PC-9 (cell line): ENCODE results near the gene ZIC4. TPM values are rescaled to one million over a fixed set of nuclear protein-coding genes. Genes with fewer than 3 reads are reported as not detected.

ENCODE experiments used
- BruUV-seq: library from RNA; stranded (reverse); fragments of 400-500 nt; replicated peaks from 2 replicates; lab custom pipeline; 2021; lab: Mats Ljungman, UMichigan
- CTCF ChIA-PET: fragments of 300-600 bp; sonication (Branson Sonifier 250); formaldehyde crosslinking; loops from one replicate; lab custom pipeline; 2022; ENCODE audit warnings: antibody characterized with exemption; lab: Charles Lee
- POLR2A ChIA-PET: fragments of 300-600 bp; sonication (Branson Sonifier 250); formaldehyde crosslinking; loops from one replicate; lab custom pipeline; 2022; ENCODE audit warnings: antibody characterized with exemption; ENCODE audit not compliant: unreplicated experiment; lab: Charles Lee
- DNase-seq, 2 experiments: peaks; one replicate each; pipeline versions ENCODE4 v3.0.0 to v3.0.0-alpha.2; 2015 to 2022; ENCODE audit warnings: mixed read lengths in 1 of 2
- H2AFZ ChIP-seq: fragments of 200-600 bp; sonication (generic); 2 replicates; pipeline ENCODE4 v1.8.1; 2017; ENCODE audit warnings: antibody characterized with exemption
- H3F3A ChIP-seq: fragments of 200-600 bp; sonication (generic); 2 replicates; pipeline ENCODE4 v1.8.1; 2017; ENCODE audit warnings: antibody characterized with exemption, mild to moderate bottlenecking, low read depth; ENCODE audit not compliant: insufficient read depth
- H3K27ac ChIP-seq: fragments of 200-600 bp; sonication (generic); 2 replicates; pipeline ENCODE4 v1.6.1; 2016; ENCODE audit warnings: mixed run types
- H3K27me3 ChIP-seq: fragments of 200-600 bp; sonication (generic); 2 replicates; pipeline ENCODE4 v1.6.1; 2016; ENCODE audit warnings: low read depth, mixed run types; ENCODE audit not compliant: insufficient read depth
- H3K36me3 ChIP-seq: fragments of 200-600 bp; sonication (generic); 2 replicates; pipeline ENCODE4 v1.6.1; 2016; ENCODE audit warnings: low read depth, mixed run types
- H3K4me1 ChIP-seq: fragments of 200-600 bp; sonication (generic); replicated peaks from 2 replicates; pipeline ENCODE4 v1.6.1; 2016; ENCODE audit warnings: mixed run types; ENCODE audit not compliant: insufficient read depth
- H3K4me2 ChIP-seq: fragments of 200-600 bp; sonication (generic); 2 replicates; pipeline ENCODE4 v1.6.1; 2017; ENCODE audit warnings: mixed run types
- H3K4me3 ChIP-seq: fragments of 200-600 bp; sonication (generic); 2 replicates; pipeline ENCODE4 v1.6.1; 2016; ENCODE audit warnings: mixed run types
- H3K79me2 ChIP-seq: fragments of 200-600 bp; sonication (generic); 2 replicates; pipeline ENCODE4 v1.6.1; 2017; ENCODE audit warnings: low read depth, mixed run types
- H3K9me2 ChIP-seq: fragments of 200-600 bp; sonication (generic); 2 replicates; pipeline ENCODE4 v1.8.1; 2017; ENCODE audit warnings: mild to moderate bottlenecking; ENCODE audit not compliant: insufficient read depth
- H3K9me3 ChIP-seq: fragments of 200-600 bp; sonication (generic); 2 replicates; pipeline ENCODE4 v1.8.1; 2016; ENCODE audit warnings: low read depth; ENCODE audit not compliant: insufficient read depth
- H4K20me1 ChIP-seq: fragments of 200-600 bp; sonication (generic); 2 replicates; pipeline ENCODE4 v1.8.1; 2017; ENCODE audit not compliant: insufficient read depth
- EZH2 ChIP-seq: fragments of 200-600 bp; sonication (generic); IDR thresholded peaks from 2 replicates; pipeline ENCODE4 v1.8.0; 2017; ENCODE audit warnings: antibody characterized with exemption, low read depth
- intact Hi-C: fragments of 100-400 bp; cut with micrococcal nuclease; formaldehyde crosslinking; loops from one replicate; pipeline ENCODE4 v1.10.0; 2022; ENCODE audit not compliant: unreplicated experiment
- total RNA-seq: library from RNA; stranded (reverse); gene quantifications from 2 replicates; pipeline ENCODE4 v1.2.3, GENCODE V29; 2021
- TF ChIP-seq, protein P1 (sequence below): fragments of 200-600 bp; sonication (generic); conservative IDR thresholded peaks from 2 replicates; pipeline ENCODE4 v1.6.1; 2017; ENCODE audit warnings: mixed run types, antibody characterized with exemption, mild to moderate bottlenecking, moderate library complexity

ZIC4 gene
- total RNA-seq, 1 experiment from 2014 or later: not detected

GRCh38 chr3:147354623-147355022 lies 51.7 kb downstream of the ZIC4 start:
- CTCF ChIA-PET: no interaction called here
- intact Hi-C loops: no loop called here

DNA sequence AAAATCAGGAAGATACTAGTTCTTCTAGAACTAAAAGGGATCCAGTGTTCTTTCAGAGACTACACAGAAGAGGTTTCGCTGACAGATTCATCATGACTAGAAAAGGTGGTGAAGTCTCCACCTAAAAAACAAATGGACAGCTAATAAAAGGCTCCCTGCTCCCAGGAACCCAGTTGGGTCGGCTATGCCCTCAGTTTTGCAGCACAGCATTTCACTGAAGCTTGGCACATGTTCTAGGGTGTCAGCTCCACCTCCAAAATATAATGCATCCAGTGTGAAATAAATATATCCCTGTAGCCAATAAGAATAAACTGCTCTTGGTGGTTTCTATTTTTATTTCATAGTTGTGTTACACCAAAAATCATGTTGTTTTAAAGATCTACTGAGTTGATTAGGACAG lies 55.0 kb downstream of the ZIC4 start:
- intact Hi-C loops: no loop called here
- no peak overlapping the region for H3K27ac ChIP-seq
- no peaks in the 10 kb centered on the region for H3K4me1 ChIP-seq
- no peaks in the 10 kb centered on the region for H3F3A ChIP-seq
- no TSS peak for BruUV-seq
- no peaks in the 10 kb centered on the region for H3K9me2 ChIP-seq
- H3K4me2 ChIP-seq: no peak overlapping the region
- H4K20me1 ChIP-seq: no peaks in the 10 kb centered on the region
- H3K4me3 ChIP-seq: no peak overlapping the region
- H3K27me3 ChIP-seq: no peaks in the 10 kb centered on the region
- no peaks in the 10 kb centered on the region for H3K79me2 ChIP-seq
- H3K36me3 ChIP-seq: no peaks in the 10 kb centered on the region
- ChIA-PET CTCF (no interaction called here), POLR2A (no interaction called here)
- TF ChIP-seq, protein P1, sequence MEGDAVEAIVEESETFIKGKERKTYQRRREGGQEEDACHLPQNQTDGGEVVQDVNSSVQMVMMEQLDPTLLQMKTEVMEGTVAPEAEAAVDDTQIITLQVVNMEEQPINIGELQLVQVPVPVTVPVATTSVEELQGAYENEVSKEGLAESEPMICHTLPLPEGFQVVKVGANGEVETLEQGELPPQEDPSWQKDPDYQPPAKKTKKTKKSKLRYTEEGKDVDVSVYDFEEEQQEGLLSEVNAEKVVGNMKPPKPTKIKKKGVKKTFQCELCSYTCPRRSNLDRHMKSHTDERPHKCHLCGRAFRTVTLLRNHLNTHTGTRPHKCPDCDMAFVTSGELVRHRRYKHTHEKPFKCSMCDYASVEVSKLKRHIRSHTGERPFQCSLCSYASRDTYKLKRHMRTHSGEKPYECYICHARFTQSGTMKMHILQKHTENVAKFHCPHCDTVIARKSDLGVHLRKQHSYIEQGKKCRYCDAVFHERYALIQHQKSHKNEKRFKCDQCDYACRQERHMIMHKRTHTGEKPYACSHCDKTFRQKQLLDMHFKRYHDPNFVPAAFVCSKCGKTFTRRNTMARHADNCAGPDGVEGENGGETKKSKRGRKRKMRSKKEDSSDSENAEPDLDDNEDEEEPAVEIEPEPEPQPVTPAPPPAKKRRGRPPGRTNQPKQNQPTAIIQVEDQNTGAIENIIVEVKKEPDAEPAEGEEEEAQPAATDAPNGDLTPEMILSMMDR: no peak
- TF ChIP-seq EZH2: no peak
- no peak for DNase-seq
- H3K9me3 ChIP-seq: no peaks in the 10 kb centered on the region
- H2AFZ ChIP-seq: no peak overlapping the region

More at GRCh38 chr3:147354623-147355022, 51.7 kb downstream of the ZIC4 start:
- Histone ChIP-seq H3K9me2 (no peaks in the 10 kb centered on the region), H2AFZ (no peak overlapping the region), H3K27ac (no peak overlapping the region), H3K4me1 (no peaks in the 10 kb centered on the region), H3K79me2 (no peaks in the 10 kb centered on the region), H3K4me3 (no peak overlapping the region), H3K9me3 (no peaks in the 10 kb centered on the region), H4K20me1 (no peaks in the 10 kb centered on the region), H3F3A (no peaks in the 10 kb centered on the region), H3K4me2 (no peak overlapping the region), H3K27me3 (no peaks in the 10 kb centered on the region), H3K36me3 (no peaks in the 10 kb centered on the region)
- TF ChIP-seq EZH2: no peak
- TF ChIP-seq, protein P1: no peak
- no peak for DNase-seq
- no TSS peak for BruUV-seq
- POLR2A ChIA-PET: interaction anchor here (0.6 to 0.7 kb wide), 2 partner anchors 377 to 671 kb away, joined by 3 to 21 read pairs; no protein-coding TSS in a partner anchor

DNA sequence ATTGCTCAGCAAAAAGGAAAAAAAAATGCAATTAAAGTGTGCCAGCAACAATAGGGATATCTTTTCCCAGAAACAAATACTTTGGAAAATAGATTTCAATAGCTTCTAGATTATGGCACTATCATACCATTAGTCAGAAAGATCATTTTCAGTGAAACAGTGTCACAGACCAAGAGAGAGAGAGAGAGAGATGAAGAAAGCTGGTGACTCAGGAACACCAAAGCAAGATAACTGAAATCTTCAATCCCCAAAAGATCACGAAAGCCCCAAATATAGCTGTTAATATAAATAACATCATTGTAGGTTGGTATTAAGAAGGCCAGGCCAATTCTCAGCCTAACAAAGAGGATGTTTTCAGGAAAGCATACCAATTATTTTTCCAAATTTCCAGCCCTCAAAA lies 57.4 kb downstream of the ZIC4 start:
- no peak overlapping the region for H3K27ac ChIP-seq
- no peaks in the 10 kb centered on the region for H3K79me2 ChIP-seq
- no peak for DNase-seq
- no TSS peak for BruUV-seq
- no peaks in the 10 kb centered on the region for H3K9me3 ChIP-seq
- H2AFZ ChIP-seq: no peak overlapping the region
- H3F3A ChIP-seq: no peaks in the 10 kb centered on the region
- ChIA-PET POLR2A (no interaction called here), CTCF (no interaction called here)
- no peaks in the 10 kb centered on the region for H3K27me3 ChIP-seq
- no peaks in the 10 kb centered on the region for H3K9me2 ChIP-seq
- no peaks in the 10 kb centered on the region for H4K20me1 ChIP-seq
- no peak overlapping the region for H3K4me2 ChIP-seq
- H3K4me1 ChIP-seq: no peaks in the 10 kb centered on the region
- H3K36me3 ChIP-seq: no peaks in the 10 kb centered on the region
- intact Hi-C loops: no loop called here
- TF ChIP-seq EZH2: no peak
- TF ChIP-seq, protein P1: no peak
- H3K4me3 ChIP-seq: no peak overlapping the region
